ENCODE measurements around the gene PHYKPL.
"Not testable (repeated sequence)": the region's sequence is repeated elsewhere in the genome, so short reads cannot be mapped to it uniquely, and the experiment has no call there.

Gene PHYKPL

GRCh38 chr5:178264044-178264443 lies 31.4 kb upstream of the PHYKPL start:
- DNase-seq: no peak

- no peak for DNase-seq
Measured at GRCh38 chr5:178261666-178262600, 29.3 kb upstream of the PHYKPL start.

GRCh38 chr5:178259623-178260536 lies 27.3 kb upstream of the PHYKPL start:
- no peak for DNase-seq

GRCh38 chr5:178257650-178258049 lies 25.0 kb upstream of the PHYKPL start:
- no peak for DNase-seq

GRCh38 chr5:178256746-178257145 lies 24.1 kb upstream of the PHYKPL start:
- no peak for DNase-seq

GRCh38 chr5:178253632-178254031 lies 21.0 kb upstream of the PHYKPL start:
- DNase-seq: not testable (repeated sequence)

GRCh38 chr5:178252258-178252657 lies 19.7 kb upstream of the PHYKPL start:
- no peak for DNase-seq

GRCh38 chr5:178250263-178250662 lies 17.7 kb upstream of the PHYKPL start:
- DNase-seq: no peak

- DNase-seq: peak; percentile 17
Measured at GRCh38 chr5:178249191-178249989, 16.8 kb upstream of the PHYKPL start.

GRCh38 chr5:178248750-178249149 lies 16.1 kb upstream of the PHYKPL start:
- DNase-seq: no peak

GRCh38 chr5:178247481-178248456 lies 15.2 kb upstream of the PHYKPL start:
- DNase-seq: no peak

- no peak for DNase-seq
Measured at GRCh38 chr5:178246624-178247279, 14.2 kb upstream of the PHYKPL start.

- DNase-seq: no peak
Measured at GRCh38 chr5:178245389-178245788, 12.8 kb upstream of the PHYKPL start.

- DNase-seq: peak; percentile 6
Measured at GRCh38 chr5:178244576-178244975, 12.0 kb upstream of the PHYKPL start.

- no peak for DNase-seq
Measured at GRCh38 chr5:178242416-178242815, 9.8 kb upstream of the PHYKPL start.

- no peak for DNase-seq
Measured at GRCh38 chr5:178241688-178242231, 9.2 kb upstream of the PHYKPL start.

GRCh38 chr5:178241231-178241663 lies 8.6 kb upstream of the PHYKPL start:
- no peak for DNase-seq

GRCh38 chr5:178240766-178241165 lies 8.2 kb upstream of the PHYKPL start:
- DNase-seq: no peak

GRCh38 chr5:178240341-178240741 lies 7.7 kb upstream of the PHYKPL start:
- no peak for DNase-seq

- DNase-seq: not testable (repeated sequence)
Measured at GRCh38 chr5:178239626-178240301, 7.2 kb upstream of the PHYKPL start.

All from fibroblast of skin of abdomen (primary cell).